ENCODE measurements around the gene PLXNA2.

GRCh38 chr1:208103597-208104513 lies 140.3 kb downstream of the PLXNA2 start:
- no peak for TF ChIP-seq CTCF (IDR thresholded peaks at IDR 0.05)
- TF ChIP-seq GABPA (IDR thresholded peaks at IDR 0.05; ENCODE audit: low read depth): no peak
- no peak for TF ChIP-seq POLR2AphosphoS5 (IDR thresholded peaks at IDR 0.05; ENCODE audit: low read depth, low read length)
- TF ChIP-seq TEAD4 (IDR thresholded peaks at IDR 0.05; ENCODE audit: borderline replicate concordance, insufficient read depth): no peak
- TF ChIP-seq SMC3 (IDR thresholded peaks at IDR 0.05; ENCODE audit: low read depth, low read length): no peak

Data from SK-N-SH (cell line).